GM10248 (cell line): ENCODE results near the gene C4orf50.

ENCODE experiments used
- CTCF ChIA-PET: fragments of 300-600 bp; sonication (Branson Sonifier 250); formaldehyde crosslinking; extraction: SDS; loops from one replicate; lab custom pipeline; 2021; ENCODE audit warnings: antibody characterized with exemption; lab: Yijun Ruan, JAX
- POLR2A ChIA-PET: fragments of 350-650 bp; sonication (Branson Sonifier 250); formaldehyde crosslinking; extraction: SDS; loops from one replicate; lab custom pipeline; 2020; ENCODE audit warnings: antibody characterized with exemption; lab: Yijun Ruan, JAX
- DNase-seq: peaks from one replicate; pipeline ENCODE4 v3.0.0; 2012; ENCODE audit errors: extremely low spot score
- TF ChIP-seq, protein P1 (sequence below): IDR thresholded peaks from 2 replicates; pipeline ENCODE4 v1.5.1; 2012; ENCODE audit warnings: mild to moderate bottlenecking, low read depth; ENCODE audit errors: extremely low read depth, missing control alignments, control extremely low read depth

The C4orf50 gene

DNA sequence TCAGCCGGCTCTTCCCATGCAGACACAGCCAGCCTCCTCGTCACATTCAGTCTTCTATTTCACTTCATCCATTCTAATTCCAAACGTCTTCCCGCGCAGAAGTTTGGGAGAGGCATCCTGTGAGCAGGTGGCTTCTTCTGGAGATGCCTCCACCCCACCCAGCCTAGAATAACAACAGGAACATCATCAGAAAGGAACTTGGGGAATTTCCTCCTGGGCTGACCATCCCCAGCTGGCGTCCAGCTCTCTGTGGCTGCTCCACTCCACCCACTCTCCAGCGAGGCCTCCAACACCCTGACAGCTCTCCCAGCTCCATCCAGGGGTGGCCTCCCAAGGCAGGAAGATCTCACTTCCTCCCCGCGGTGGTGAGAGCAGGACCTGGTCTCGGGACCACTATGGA, 5.5 kb upstream of the C4orf50 start:
- TF ChIP-seq, protein P1, sequence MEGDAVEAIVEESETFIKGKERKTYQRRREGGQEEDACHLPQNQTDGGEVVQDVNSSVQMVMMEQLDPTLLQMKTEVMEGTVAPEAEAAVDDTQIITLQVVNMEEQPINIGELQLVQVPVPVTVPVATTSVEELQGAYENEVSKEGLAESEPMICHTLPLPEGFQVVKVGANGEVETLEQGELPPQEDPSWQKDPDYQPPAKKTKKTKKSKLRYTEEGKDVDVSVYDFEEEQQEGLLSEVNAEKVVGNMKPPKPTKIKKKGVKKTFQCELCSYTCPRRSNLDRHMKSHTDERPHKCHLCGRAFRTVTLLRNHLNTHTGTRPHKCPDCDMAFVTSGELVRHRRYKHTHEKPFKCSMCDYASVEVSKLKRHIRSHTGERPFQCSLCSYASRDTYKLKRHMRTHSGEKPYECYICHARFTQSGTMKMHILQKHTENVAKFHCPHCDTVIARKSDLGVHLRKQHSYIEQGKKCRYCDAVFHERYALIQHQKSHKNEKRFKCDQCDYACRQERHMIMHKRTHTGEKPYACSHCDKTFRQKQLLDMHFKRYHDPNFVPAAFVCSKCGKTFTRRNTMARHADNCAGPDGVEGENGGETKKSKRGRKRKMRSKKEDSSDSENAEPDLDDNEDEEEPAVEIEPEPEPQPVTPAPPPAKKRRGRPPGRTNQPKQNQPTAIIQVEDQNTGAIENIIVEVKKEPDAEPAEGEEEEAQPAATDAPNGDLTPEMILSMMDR = no peak
- ChIA-PET CTCF (interaction anchor here (3.1 kb wide), 1 partner anchor 26 kb away, joined by 14 read pairs; no protein-coding TSS in a partner anchor), POLR2A (no interaction called here)
- no peak for DNase-seq

DNA sequence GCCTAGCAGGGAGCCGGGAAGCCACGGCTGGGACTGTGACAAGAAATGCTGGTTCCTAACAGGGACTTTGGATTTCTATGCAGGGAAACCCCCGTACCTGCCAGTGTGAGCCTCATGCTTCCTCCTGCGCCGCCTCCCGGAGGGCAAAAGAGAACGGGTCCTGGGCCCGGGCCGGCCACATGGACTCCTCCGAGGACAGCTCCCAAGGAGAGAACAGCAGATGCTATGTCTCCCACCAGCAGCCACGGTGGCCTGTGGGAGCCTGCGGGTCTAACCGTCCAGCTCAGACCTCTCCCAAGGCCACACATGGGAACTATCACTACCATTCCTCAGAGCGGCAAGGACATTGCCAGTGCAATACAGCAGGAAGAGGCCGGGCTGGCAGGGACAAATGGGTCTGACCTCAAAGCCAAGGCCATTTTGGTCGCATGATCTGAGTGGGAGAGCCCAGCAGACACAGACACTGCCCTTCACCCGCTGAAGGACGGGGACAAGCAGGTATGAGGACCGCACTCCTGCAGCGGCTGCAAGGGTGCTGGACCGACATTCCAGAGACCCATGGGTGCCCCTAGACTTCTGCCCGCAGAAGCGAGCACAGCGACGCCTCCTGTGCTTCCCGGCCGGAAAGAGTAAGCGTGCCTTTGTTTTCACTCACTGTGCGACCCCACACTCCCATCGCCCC, 4.5 kb upstream of the C4orf50 start:
- ChIA-PET CTCF (interaction anchor here (1.2 to 3.1 kb wide), 2 partner anchors 8 to 25 kb away, joined by 3 to 14 read pairs; no protein-coding TSS in a partner anchor), POLR2A (no interaction called here)
- TF ChIP-seq, protein P1 = no peak
- no peak for DNase-seq

DNA sequence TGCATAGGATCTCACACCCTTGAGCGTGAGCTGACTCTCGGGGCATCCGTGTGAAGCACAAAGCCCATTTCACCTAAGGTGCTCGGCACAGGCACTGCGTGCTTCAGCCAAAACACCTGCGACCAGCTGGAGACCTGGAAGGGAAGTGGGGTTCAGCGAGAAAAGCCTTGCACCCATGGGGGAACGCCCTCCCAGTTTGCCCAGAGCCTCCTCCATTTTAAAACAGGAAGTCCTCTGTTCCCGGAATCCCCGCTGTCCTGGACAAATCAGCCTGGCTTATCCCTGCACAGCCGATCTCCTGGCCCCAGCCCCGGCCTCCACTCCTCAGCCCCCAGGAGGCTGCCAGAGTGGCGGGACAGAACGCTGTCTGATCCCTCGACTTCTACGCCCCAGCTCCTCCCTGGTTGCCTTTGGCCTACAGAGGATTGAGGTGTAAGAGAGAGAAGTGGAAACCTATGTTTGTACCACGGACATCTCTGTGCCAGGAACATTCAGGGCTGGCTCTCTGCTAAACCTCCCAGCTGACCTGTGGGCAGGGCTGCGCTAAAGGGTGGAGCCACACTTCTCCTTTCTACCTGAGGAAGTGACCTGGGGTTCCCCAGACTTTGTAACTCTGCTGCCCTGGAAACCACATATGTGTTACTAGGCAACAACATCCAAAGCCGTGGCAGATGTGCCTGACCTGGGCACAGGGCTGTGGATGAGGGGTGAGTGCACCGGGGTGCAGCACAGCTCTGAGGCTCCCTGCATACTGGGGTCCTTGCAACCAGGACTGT, 3.8 kb upstream of the C4orf50 start:
- TF ChIP-seq, protein P1 = no peak
- no peak for DNase-seq
- ChIA-PET POLR2A (no interaction called here), CTCF (interaction anchor here (1.2 to 3.1 kb wide), 2 partner anchors 9 to 24 kb away, joined by 3 to 14 read pairs; no protein-coding TSS in a partner anchor)

DNA sequence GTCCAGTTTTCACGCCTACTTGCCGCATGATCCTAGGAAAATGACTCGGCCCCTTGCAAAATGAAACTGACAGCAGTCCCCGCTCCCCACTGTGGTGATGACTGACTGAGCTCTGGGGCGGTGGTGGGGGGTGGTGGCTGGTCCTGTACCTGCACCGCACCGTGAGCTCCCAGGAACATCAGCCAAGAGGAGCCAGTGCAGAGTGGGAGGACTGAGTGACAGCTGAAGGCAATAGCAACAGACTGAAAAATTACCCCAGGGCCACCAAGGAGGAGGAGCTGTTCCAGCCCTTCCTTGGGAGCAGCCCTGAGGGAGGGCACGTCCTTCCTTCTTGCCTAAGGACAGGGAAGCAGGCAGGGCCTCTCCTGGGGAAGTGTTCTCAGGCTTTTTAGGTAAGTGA, 2.4 kb upstream of the C4orf50 start:
- ChIA-PET POLR2A (no interaction called here), CTCF (interaction anchor here (0.7 to 4.0 kb wide), 9 partner anchors 11 to 230 kb away, joined by 3 to 44 read pairs (median 4); no protein-coding TSS in a partner anchor)
- no peak for DNase-seq

DNA sequence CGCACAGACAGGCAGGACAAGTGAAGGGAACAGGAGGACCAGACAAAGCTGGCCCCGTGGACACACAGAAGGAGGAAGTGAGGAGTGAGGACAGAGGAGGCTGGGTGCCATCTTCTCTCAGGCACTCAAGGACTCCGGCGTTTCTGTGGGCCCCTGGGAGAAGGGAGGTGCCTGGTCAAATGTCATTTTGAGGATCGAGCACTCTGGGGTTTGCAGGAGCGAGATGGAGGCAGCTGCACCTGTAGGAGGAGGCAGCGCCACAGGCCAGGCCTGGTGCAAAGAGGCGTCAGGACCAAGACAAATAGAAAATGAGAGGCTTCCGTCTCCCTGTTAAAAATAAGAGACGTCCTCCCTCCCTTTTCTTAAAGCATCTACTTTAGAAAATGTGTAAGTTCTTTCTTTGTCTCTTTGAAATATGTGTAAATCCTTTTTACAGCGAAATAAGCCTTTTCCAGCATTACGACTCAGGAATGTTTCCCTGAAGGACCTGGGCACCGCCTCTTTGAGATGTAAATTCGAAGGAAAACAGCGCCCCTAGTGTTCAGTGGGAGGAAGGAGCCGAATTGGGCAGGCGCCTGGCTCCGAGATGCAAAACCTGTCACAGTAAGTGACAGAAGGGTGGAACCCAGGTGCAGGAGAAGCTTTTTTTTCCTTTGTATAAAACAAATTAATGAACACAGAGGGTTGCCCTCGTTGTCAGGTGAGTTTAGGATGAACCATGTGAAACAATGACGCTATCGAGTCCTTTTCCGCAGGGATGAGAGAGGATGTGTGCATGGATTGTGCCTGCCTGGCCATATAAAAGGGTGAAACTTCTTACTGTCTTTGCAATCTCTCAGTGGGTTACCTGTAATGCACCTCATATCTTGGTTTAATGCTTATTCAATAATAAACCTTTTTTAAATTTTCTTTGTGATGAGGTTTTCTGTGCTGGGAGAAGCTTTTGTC, 1.4 kb upstream of the C4orf50 start:
- peak; percentile 67 for DNase-seq
- TF ChIP-seq, protein P1 = peak; percentile 73
- ChIA-PET POLR2A (no interaction called here), CTCF (interaction anchor here (0.7 to 4.0 kb wide), 11 partner anchors 10 to 313 kb away, joined by 3 to 44 read pairs (median 4); no protein-coding TSS in a partner anchor)

More for the DNA sequence above, 2.4 kb upstream of the C4orf50 start:
- TF ChIP-seq, protein P1 = no peak
